Spleen (tissue), 11 donors: ENCODE results near the gene TMEM184A. TPM values are rescaled to one million over a fixed set of nuclear protein-coding genes. Genes with fewer than 3 reads are reported as not detected.

Experiments used
- DNase-seq: peaks from one replicate; pipeline ENCODE4 v3.0.0-alpha.2; 2020
- H3K27ac ChIP-seq, 8 donors: fragments of 200-600 bp; sonication (generic) in 7 of 8; 1 replicate in 4 of 8; 2 replicates in 4 of 8; pipeline versions ENCODE4 v1.5.0 to v1.8.0; 2016 to 2021; ENCODE audit warnings: inconsistent platforms in 4 of 8, mild to moderate bottlenecking in 4 of 8, moderate library complexity in 1 of 8
- H3K27me3 ChIP-seq, 7 donors: fragments of 200-600 bp; sonication (generic) in 6 of 7; replicated peaks in 1 of 7; 1 replicate in 4 of 7; 2 replicates in 3 of 7; pipeline versions ENCODE4 v1.5.0 to v1.8.0; 2016 to 2021; ENCODE audit warnings: inconsistent platforms in 3 of 7, mild to moderate bottlenecking in 1 of 7
- H3K36me3 ChIP-seq, 6 donors: fragments of 200-600 bp; sonication (generic) in 5 of 6; 1 replicate in 4 of 6; 2 replicates in 2 of 6; pipeline versions ENCODE4 v1.5.0 to v1.8.0; 2016 to 2021; ENCODE audit warnings: inconsistent platforms in 2 of 6
- H3K4me1 ChIP-seq, 6 donors: fragments of 200-600 bp; sonication (generic) in 5 of 6; 1 replicate in 3 of 6; 2 replicates in 3 of 6; pipeline versions ENCODE4 v1.5.0 to v1.8.0; 2016 to 2021; ENCODE audit warnings: inconsistent platforms in 3 of 6
- H3K4me3 ChIP-seq, 8 donors: fragments of 200-600 bp; sonication (generic) in 7 of 8; 1 replicate in 4 of 8; 2 replicates in 4 of 8; pipeline versions ENCODE4 v1.5.0 to v1.8.0; 2016 to 2021; ENCODE audit warnings: inconsistent platforms in 4 of 8, mild to moderate bottlenecking in 4 of 8, moderate library complexity in 2 of 8
- H3K9me3 ChIP-seq, 8 donors: fragments of 200-600 bp; sonication (generic) in 7 of 8; 1 replicate in 4 of 8; 2 replicates in 4 of 8; pipeline versions ENCODE4 v1.5.0 to v1.8.0; 2016 to 2021; ENCODE audit warnings: inconsistent platforms in 4 of 8
- POLR2A ChIP-seq, 3 donors: fragments of 450-650 bp; IDR thresholded peaks; one replicate each; pipeline ENCODE4 v1.5.1; 2017; ENCODE audit warnings: antibody characterized with exemption in 3 of 3, mild to moderate bottlenecking in 1 of 3
- POLR2AphosphoS5 ChIP-seq, 3 donors: sonication (generic); formaldehyde crosslinking; IDR thresholded peaks; one replicate each; pipeline ENCODE4 v1.5.1; 2017; ENCODE audit warnings: antibody characterized with exemption in 3 of 3
- WGBS, 5 donors: extraction: QIAGEN DNeasy Blood & Tissue Kit in 3 of 5; methylation state at CpG; one replicate each; pipeline versions ENCODE4 v1.1.5 to v1.1.7; 2013 to 2018; 5-methylcytosine and 5-hydroxymethylcytosine counted together
- intact Hi-C: fragments of 100-400 bp; cut with DNase I; formaldehyde crosslinking; loops from one replicate; pipeline ENCODE4 v1.15.0; 2023; ENCODE audit warnings: low total_unique reads
- polyA plus RNA-seq, 3 donors: library from polyadenylated mRNA; stranded (reverse); fragments of 200-250 nt; gene quantifications; one replicate each; pipeline ENCODE4 v1.2.1, GENCODE V29; 2013
- total RNA-seq, 7 donors: library from RNA; depleted of rRNA in 3 of 7; stranded (reverse); fragments of >200 nt in 3 of 7; fragmentation: NEBNext Ultra II Directional in 4 of 7; extraction: Animal tissue kit (Norgen Biotek cat#: 25700) in 4 of 7; gene quantifications; one replicate each; pipeline versions ENCODE4 v1.1.0 to v1.2.1, GENCODE V29; 2016 to 2021
- TF ChIP-seq, protein P1 (sequence below), 11 experiments: fragments of 200-600 bp in 7 of 11; fragments of 450-650 bp in 4 of 11; sonication (generic) in 4 of 11; IDR thresholded peaks in 8 of 11; conservative IDR thresholded peaks in 3 of 11; 1 replicate in 7 of 11; 2 replicates in 4 of 11; pipeline versions ENCODE4 v1.4.0 to v1.8.0; 2016 to 2021; ENCODE audit warnings: antibody characterized with exemption in 11 of 11, inconsistent platforms in 4 of 11, mild to moderate bottlenecking in 1 of 11
- donor health status: healthy with polysubstance abuse.
- donor health status: DM: no; HTN: no; CAD: no; lungs with moderate emphysema.
- donor health status: DM: no; HTN: no; CAD: no.
- donor health status: Bipolar disorder and iron deficiency.
- donor health status: healthy.
- donor health status: DM: no; HTN: no; CAD: no.
- donor health status: DM: yes; HTN: yes; CAD: no.

TMEM184A gene
- total and polyA plus RNA-seq, 10 donors = 0.09 to 0.39 (median 0.21) TPM; not detected in 4

DNA sequence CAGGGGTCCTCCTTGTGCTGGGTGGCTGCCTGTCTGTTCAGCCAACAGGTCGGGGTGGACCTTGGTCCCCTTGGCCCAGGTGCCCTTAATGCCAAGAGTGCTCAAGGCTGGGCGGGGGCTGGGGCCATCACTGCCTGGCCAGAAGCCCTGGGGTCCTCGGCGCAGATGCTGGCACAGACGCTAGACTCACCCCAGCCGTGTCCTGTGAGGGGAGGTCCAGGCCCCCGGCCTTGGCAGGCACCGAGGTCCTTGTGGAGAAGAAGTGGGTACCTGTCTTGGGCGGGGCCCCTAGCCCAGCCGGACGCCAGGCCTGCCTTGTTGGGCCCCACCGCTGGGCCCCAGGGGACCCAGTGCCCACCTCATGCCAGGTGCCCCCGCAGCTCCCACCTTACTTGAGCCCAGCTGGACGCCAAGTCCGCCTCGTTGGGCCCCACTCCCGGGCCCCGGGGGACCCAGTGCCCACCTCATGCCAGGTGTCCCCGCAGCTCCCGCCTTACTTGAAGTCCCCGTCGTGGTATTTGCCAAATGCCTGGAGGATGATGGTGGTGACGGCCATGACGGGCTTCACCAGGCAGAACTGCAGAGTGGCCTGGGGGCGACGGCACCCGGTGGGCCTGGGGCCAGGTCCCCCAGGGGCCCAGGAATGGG lies 6.5 kb downstream of the TMEM184A start:
- Histone ChIP-seq H3K36me3 (peaks cover 0 to 8% (median 0%) of the 10 kb centered on the region in 6 donors), H3K27me3 (peaks cover 0 to 5% (median 0%) of the 10 kb centered on the region in 7 donors), H3K9me3 (no peaks in the 10 kb centered on the region), H3K4me1 (peaks cover 0 to 10% (median 8%) of the 10 kb centered on the region in 6 donors), H3K4me3 (no peak overlapping the region), H3K27ac (no peak overlapping the region)
- no peak for DNase-seq
- TF ChIP-seq, protein P1, sequence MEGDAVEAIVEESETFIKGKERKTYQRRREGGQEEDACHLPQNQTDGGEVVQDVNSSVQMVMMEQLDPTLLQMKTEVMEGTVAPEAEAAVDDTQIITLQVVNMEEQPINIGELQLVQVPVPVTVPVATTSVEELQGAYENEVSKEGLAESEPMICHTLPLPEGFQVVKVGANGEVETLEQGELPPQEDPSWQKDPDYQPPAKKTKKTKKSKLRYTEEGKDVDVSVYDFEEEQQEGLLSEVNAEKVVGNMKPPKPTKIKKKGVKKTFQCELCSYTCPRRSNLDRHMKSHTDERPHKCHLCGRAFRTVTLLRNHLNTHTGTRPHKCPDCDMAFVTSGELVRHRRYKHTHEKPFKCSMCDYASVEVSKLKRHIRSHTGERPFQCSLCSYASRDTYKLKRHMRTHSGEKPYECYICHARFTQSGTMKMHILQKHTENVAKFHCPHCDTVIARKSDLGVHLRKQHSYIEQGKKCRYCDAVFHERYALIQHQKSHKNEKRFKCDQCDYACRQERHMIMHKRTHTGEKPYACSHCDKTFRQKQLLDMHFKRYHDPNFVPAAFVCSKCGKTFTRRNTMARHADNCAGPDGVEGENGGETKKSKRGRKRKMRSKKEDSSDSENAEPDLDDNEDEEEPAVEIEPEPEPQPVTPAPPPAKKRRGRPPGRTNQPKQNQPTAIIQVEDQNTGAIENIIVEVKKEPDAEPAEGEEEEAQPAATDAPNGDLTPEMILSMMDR (IDR thresholded peaks at IDR 0.05 in 8 of 11, conservative IDR thresholded peaks at IDR 0.05 in 3 of 11) = no peak
- no peak for TF ChIP-seq POLR2AphosphoS5 (IDR thresholded peaks at IDR 0.05)
- no peak for TF ChIP-seq POLR2A (IDR thresholded peaks at IDR 0.05)
- WGBS, 5 donors = 88 to 93% (median 90%) methylated on average over 11 to 27 of the region's 27 CpGs
- intact Hi-C loops = no loop called here

DNA sequence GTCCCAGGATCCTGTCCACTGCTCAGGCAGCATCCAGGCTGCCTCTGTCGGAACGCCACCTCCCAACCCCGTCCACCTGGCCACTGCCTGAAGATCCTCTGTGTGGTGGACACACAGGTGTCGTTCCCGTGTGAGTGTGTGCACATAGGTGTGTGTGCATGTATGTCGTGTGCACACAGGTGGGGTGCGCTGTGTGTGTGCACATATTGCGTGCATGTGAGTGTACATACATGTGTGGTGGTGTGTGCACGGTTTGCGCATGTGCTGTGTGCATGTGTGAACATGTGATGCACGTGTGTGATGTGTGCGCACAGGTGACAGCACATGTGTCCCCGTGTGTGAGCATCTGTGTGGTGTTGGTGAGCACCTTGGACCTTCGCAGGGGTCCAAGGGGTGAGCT lies 7.1 kb downstream of the TMEM184A start:
- H3K27me3 ChIP-seq = peaks cover 0 to 5% (median 0%) of the 10 kb centered on the region in 7 donors
- 82 to 93% (median 85%) methylated on average over 13 to 14 of the region's 14 CpGs for WGBS, 5 donors
- no peak for DNase-seq
- TF ChIP-seq POLR2AphosphoS5 (IDR thresholded peaks at IDR 0.05) (no peak), POLR2A (IDR thresholded peaks at IDR 0.05) (no peak)
- TF ChIP-seq, protein P1 (IDR thresholded peaks at IDR 0.05 in 8 of 11, conservative IDR thresholded peaks at IDR 0.05 in 3 of 11) = no peak
- H3K4me3 ChIP-seq = no peak overlapping the region
- peaks cover 0 to 10% (median 8%) of the 10 kb centered on the region in 6 donors for H3K4me1 ChIP-seq
- H3K9me3 ChIP-seq = no peaks in the 10 kb centered on the region
- H3K36me3 ChIP-seq = peaks cover 0 to 14% (median 2%) of the 10 kb centered on the region in 6 donors
- no peak overlapping the region for H3K27ac ChIP-seq
- intact Hi-C loops = no loop called here

DNA sequence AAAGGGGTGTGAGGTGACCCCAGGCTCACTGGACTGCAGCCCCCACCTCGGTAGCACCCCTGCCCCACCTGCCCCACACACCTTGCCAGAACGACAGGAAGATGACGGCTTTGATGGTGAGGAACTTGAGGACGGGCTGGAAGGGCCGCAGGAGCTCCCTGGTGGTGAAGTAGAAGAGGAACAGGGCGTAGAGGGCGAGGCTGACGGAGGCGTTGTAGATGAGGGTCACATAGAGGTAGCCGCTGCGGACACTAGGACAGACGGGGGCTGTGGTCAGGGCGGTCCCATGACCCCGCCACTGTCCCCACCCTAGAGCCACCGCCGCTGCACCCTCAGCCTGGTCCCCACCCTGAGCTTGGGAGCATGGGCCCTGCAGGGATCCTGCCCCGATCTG lies 7.6 kb downstream of the TMEM184A start:
- 59 to 76% (median 67%) methylated on average over 15 to 17 of the region's 17 CpGs for WGBS, 5 donors
- Histone ChIP-seq H3K4me3 (no peak overlapping the region), H3K27ac (no peak overlapping the region), H3K36me3 (peaks cover 0 to 19% (median 5%) of the 10 kb centered on the region in 6 donors), H3K4me1 (peaks cover 0 to 10% (median 8%) of the 10 kb centered on the region in 6 donors), H3K27me3 (peaks cover 0 to 5% (median 0%) of the 10 kb centered on the region in 7 donors), H3K9me3 (no peaks in the 10 kb centered on the region)
- no peak for DNase-seq
- intact Hi-C loops = no loop called here
- TF ChIP-seq, protein P1 (IDR thresholded peaks at IDR 0.05 in 8 of 11, conservative IDR thresholded peaks at IDR 0.05 in 3 of 11) = no peak
- TF ChIP-seq POLR2AphosphoS5 (IDR thresholded peaks at IDR 0.05) (no peak), POLR2A (IDR thresholded peaks at IDR 0.05) (no peak)

DNA sequence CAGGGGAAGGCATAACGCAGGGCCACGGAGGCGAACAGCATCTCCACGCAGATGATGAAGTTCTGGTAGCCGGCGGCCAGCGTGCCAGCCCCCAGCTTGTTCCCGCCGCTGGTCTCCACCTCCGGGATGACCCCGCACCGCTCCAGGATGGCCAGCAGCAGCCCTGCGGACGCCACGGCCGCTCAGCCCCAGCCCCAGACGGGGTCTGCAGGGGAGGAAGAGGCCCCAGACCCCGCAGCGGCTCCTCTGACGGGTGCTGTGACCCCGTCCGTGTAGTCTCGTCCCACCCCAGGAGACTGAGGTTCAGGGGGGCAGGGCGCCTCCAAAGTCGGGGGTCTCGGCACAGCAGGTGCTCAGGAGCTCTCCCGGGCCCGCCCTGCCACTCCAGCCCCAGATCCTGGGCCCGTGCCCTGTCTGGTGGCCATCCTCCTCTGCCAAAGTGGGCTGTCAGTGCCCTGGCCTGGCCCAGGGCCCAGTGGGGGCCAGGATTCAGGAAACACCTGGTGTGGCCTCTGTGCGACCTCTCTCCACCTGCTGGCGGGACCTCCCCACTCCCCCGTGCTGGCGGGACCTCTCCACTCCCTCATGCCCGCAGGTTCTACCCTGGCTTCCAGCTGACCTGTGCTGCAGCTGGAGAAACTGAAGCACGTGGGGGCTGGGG lies 8.1 kb downstream of the TMEM184A start:
- Histone ChIP-seq H3K27ac (no peak overlapping the region), H3K4me3 (no peak overlapping the region), H3K9me3 (no peaks in the 10 kb centered on the region), H3K4me1 (peaks cover 0 to 10% (median 8%) of the 10 kb centered on the region in 6 donors), H3K36me3 (peaks cover 0 to 24% (median 7%) of the 10 kb centered on the region in 6 donors), H3K27me3 (peaks cover 0 to 5% (median 0%) of the 10 kb centered on the region in 7 donors)
- TF ChIP-seq POLR2A (IDR thresholded peaks at IDR 0.05) = no peak
- TF ChIP-seq, protein P1 (IDR thresholded peaks at IDR 0.05 in 8 of 11, conservative IDR thresholded peaks at IDR 0.05 in 3 of 11) = no peak
- no peak for TF ChIP-seq POLR2AphosphoS5 (IDR thresholded peaks at IDR 0.05)
- WGBS, 5 donors = 70 to 90% (median 78%) methylated on average over 25 to 35 of the region's 35 CpGs
- intact Hi-C loops = no loop called here
- DNase-seq = no peak
